ENCODE results near the gene NKX2-4. TPM values are rescaled to one million over a fixed set of nuclear protein-coding genes. Genes with fewer than 3 reads are reported as not detected.
A peak's percentile ranks its signal among the peaks of the same experiment; 100 is the strongest.

The NKX2-4 gene
- total RNA-seq, 3 donors from 2014 or later = not detected

DNA sequence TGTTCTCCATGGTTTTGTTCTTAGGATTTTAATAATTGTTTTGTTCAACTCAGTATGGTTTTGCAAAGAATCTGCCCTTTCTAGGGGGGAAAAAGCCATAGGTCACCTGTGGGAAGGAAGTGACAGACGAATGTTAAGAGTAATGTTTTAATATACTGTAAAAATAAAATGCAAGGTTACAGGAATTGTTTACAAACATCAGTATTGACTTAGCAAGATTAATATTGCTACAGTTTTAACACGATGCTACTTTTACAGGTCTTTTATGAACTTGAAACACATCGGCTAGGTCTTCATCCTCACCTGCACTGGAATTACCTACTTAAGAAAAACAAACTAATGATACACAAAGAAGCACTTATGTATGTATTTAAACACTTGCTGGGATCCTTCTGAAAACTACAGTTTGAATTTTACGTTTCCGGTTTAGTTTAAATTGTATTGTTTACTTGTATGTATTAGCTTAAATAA lies 1.7 kb upstream of the NKX2-4 start:
- Mint-ChIP-seq H3K27me3 (ENCODE audit: low read depth) (peaks cover 69% of the 10 kb centered on the region), H3K9me3 (peaks cover 3% of the 10 kb centered on the region), H3K4me1 (ENCODE audit: low read depth) (peaks cover 9% of the 10 kb centered on the region), H3K36me3 (ENCODE audit: insufficient read depth) (no peaks in the 10 kb centered on the region), H3K4me3 (no peak overlapping the region)
- DNase-seq (no peak), ATAC-seq (no peak)

GRCh38 chr20:21398109-21399004 lies 1.0 kb upstream of the NKX2-4 start:
- Mint-ChIP-seq H3K36me3 (ENCODE audit: insufficient read depth) (no peaks in the 10 kb centered on the region), H3K4me1 (ENCODE audit: low read depth) (peaks cover 10% of the 10 kb centered on the region), H3K9me3 (no peaks in the 10 kb centered on the region), H3K4me3 (no peak overlapping the region), H3K27me3 (ENCODE audit: low read depth) (peaks cover 71% of the 10 kb centered on the region)
- no peak for ATAC-seq
- no peak for DNase-seq

GRCh38 chr20:21396599-21397340 lies 556 bp downstream of the NKX2-4 start:
- DNase-seq = no peak
- no peaks in the 10 kb centered on the region for H3K36me3 Mint-ChIP-seq (ENCODE audit: insufficient read depth)
- H3K27me3 Mint-ChIP-seq (ENCODE audit: low read depth) = peaks cover 75% of the 10 kb centered on the region
- H3K4me1 Mint-ChIP-seq (ENCODE audit: low read depth) = peaks cover 21% of the 10 kb centered on the region
- ATAC-seq = peak; percentile 21 to 52
- H3K4me3 Mint-ChIP-seq = no peak overlapping the region
- no peaks in the 10 kb centered on the region for H3K9me3 Mint-ChIP-seq

DNA sequence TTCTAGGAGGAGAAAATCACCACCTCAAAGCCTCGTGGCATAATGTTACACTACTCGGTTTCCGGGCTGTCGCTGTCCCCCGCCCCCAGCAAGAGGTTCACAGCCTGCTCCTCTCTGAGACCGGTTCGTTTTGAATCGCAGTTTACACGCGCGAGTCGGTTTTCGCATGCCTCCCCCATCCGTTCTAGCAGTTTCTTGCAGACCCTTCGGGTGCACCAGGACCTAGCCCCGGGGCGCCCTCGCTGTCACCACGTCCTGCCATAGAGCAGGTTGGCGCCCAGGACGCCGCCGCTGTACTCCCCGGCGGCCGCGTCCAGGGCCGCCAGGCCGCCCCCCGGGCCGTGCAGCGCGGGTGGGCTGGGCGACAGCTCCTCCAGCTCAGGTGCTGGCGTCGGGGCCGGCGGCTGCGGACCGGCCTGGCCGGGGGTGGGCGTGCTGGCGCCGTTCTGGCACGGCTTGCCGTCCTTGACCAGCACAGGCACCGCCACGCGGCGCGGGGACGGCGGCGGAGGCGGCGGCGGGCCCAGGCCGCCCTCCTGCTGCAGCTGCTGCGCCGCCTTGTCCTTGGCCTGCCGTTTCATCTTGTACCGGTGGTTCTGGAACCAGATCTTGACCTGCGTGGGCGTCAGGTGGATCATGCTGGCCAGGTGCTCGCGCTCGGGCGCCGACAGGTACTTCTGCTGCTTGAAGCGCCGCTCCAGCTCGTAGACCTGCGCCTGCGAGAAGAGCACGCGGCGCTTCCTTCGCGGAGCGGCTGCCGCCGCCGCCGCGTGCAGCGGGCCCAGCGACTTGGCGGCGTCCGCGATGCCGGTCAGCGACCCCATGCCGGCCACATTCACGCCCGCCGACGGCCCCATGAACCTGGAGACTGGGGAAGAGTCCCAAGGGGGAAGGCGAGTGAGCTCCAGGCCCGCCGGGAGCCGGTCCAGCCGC lies 1.4 kb downstream of the NKX2-4 start:
- Mint-ChIP-seq H3K4me1 (ENCODE audit: low read depth) (peaks cover 24% of the 10 kb centered on the region), H3K27me3 (ENCODE audit: low read depth) (peaks cover 74% of the 10 kb centered on the region), H3K36me3 (ENCODE audit: insufficient read depth) (peaks cover 1% of the 10 kb centered on the region), H3K4me3 (peak overlapping the region; percentile 48), H3K9me3 (no peaks in the 10 kb centered on the region)
- DNase-seq = peak; percentile 46
- ATAC-seq = peak; percentile 50 to 67

DNA sequence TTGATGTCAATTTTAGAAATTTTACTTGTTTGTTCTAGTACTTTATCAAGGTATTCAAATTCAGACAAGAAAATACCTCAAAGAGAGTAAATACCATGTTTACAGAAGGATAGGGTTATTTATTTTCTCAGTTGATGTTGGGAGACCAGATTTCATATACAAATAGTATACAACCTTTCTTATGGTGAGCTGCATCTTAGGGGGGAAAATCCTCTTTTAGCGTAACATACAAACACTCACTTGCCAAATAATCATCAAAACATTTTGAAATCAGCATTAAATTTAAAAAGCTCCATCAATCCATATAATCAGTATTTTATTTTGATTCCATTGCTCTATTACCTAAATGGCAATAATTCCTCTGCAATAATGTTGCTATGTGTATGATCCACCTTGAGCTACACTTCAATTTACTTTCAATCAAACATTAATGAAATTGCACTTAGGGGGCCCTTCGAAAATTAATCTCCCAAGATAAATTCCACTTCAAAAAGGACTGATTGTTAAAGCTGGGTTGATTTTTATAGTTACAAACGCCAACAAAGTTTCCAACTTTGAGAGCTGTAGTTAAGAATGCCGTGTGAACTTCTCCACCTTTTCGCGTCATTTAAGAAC lies 2.2 kb downstream of the NKX2-4 start:
- no peak for DNase-seq
- H3K4me1 Mint-ChIP-seq (ENCODE audit: low read depth) = peaks cover 24% of the 10 kb centered on the region
- no peak for ATAC-seq
- peak overlapping the region; percentile 48 for H3K4me3 Mint-ChIP-seq
- peaks cover 71% of the 10 kb centered on the region for H3K27me3 Mint-ChIP-seq (ENCODE audit: low read depth)
- peaks cover 5% of the 10 kb centered on the region for H3K36me3 Mint-ChIP-seq (ENCODE audit: insufficient read depth)
- H3K9me3 Mint-ChIP-seq = no peaks in the 10 kb centered on the region

GRCh38 chr20:21394551-21394950 lies 2.8 kb downstream of the NKX2-4 start:
- ATAC-seq (no peak), DNase-seq (no peak)
- no peaks in the 10 kb centered on the region for H3K9me3 Mint-ChIP-seq
- H3K4me1 Mint-ChIP-seq (ENCODE audit: low read depth) = peaks cover 24% of the 10 kb centered on the region
- H3K36me3 Mint-ChIP-seq (ENCODE audit: insufficient read depth) = peaks cover 7% of the 10 kb centered on the region
- no peak overlapping the region for H3K4me3 Mint-ChIP-seq
- H3K27me3 Mint-ChIP-seq (ENCODE audit: low read depth) = peaks cover 67% of the 10 kb centered on the region

- Mint-ChIP-seq H3K4me1 (ENCODE audit: low read depth) (peaks cover 24% of the 10 kb centered on the region), H3K36me3 (ENCODE audit: insufficient read depth) (peaks cover 10% of the 10 kb centered on the region), H3K4me3 (no peak overlapping the region), H3K9me3 (no peaks in the 10 kb centered on the region), H3K27me3 (ENCODE audit: low read depth) (peaks cover 61% of the 10 kb centered on the region)
- DNase-seq (no peak), ATAC-seq (no peak)
These were observed 3.4 kb downstream of the NKX2-4 start for GRCh38 chr20:21393816-21394519.

- ATAC-seq = no peak
- Mint-ChIP-seq H3K4me3 (no peak overlapping the region), H3K36me3 (ENCODE audit: insufficient read depth) (peaks cover 13% of the 10 kb centered on the region), H3K9me3 (no peaks in the 10 kb centered on the region), H3K27me3 (ENCODE audit: low read depth) (peaks cover 53% of the 10 kb centered on the region), H3K4me1 (ENCODE audit: low read depth) (peaks cover 24% of the 10 kb centered on the region)
- DNase-seq = no peak
These were observed 4.2 kb downstream of the NKX2-4 start for GRCh38 chr20:21393166-21393565.

GRCh38 chr20:21391972-21392352 lies 5.4 kb downstream of the NKX2-4 start:
- peaks cover 20% of the 10 kb centered on the region for H3K36me3 Mint-ChIP-seq (ENCODE audit: insufficient read depth)
- peaks cover 46% of the 10 kb centered on the region for H3K27me3 Mint-ChIP-seq (ENCODE audit: low read depth)
- DNase-seq = no peak
- no peak overlapping the region for H3K4me3 Mint-ChIP-seq
- H3K9me3 Mint-ChIP-seq = no peaks in the 10 kb centered on the region
- peaks cover 20% of the 10 kb centered on the region for H3K4me1 Mint-ChIP-seq (ENCODE audit: low read depth)
- ATAC-seq = no peak

GRCh38 chr20:21391185-21391971 lies 5.9 kb downstream of the NKX2-4 start:
- ATAC-seq = peak; percentile 14 to 41
- no peak overlapping the region for H3K4me3 Mint-ChIP-seq

DNA sequence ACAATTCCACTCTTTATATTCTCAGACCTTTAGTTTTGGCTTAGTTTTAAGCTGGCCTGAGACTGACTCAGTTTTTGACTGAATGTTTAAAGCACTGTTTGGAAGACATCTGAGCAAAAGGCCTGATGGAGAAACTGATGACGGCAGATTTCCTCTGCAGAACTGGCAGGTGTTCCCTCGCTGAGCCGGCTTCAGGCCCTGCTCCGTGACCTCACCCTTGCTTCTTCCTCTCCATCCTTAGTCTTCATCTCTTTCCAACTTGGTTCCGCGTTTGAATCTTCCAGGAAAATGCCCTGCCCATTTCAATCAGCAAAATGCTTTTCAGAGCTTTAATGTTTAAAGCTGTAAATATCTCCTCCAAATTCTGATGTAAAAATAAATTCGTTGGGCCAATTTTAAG lies 6.6 kb downstream of the NKX2-4 start:
- Mint-ChIP-seq H3K4me3 (no peak overlapping the region), H3K4me1 (ENCODE audit: low read depth) (peaks cover 20% of the 10 kb centered on the region), H3K27me3 (ENCODE audit: low read depth) (peaks cover 46% of the 10 kb centered on the region), H3K36me3 (ENCODE audit: insufficient read depth) (peaks cover 30% of the 10 kb centered on the region), H3K9me3 (no peaks in the 10 kb centered on the region)
- ATAC-seq = no peak
- no peak for DNase-seq

More at GRCh38 chr20:21391185-21391971, 5.9 kb downstream of the NKX2-4 start:
- Mint-ChIP-seq H3K4me1 (ENCODE audit: low read depth) (peaks cover 20% of the 10 kb centered on the region), H3K27me3 (ENCODE audit: low read depth) (peaks cover 46% of the 10 kb centered on the region), H3K36me3 (ENCODE audit: insufficient read depth) (peaks cover 26% of the 10 kb centered on the region), H3K9me3 (no peaks in the 10 kb centered on the region)
- DNase-seq = no peak

GRCh38 chr20:21389368-21389767 lies 8.0 kb downstream of the NKX2-4 start:
- Mint-ChIP-seq H3K4me1 (ENCODE audit: low read depth) (peaks cover 15% of the 10 kb centered on the region), H3K4me3 (no peak overlapping the region), H3K27me3 (ENCODE audit: low read depth) (peaks cover 36% of the 10 kb centered on the region), H3K9me3 (no peaks in the 10 kb centered on the region), H3K36me3 (ENCODE audit: insufficient read depth) (peaks cover 33% of the 10 kb centered on the region)
- no peak for ATAC-seq
- no peak for DNase-seq

All from activated T-cell treated with anti-CD3 and anti-CD28 coated beads, Interleukin-2, amount 50 U/mL, for 4 hours (primary cell).